ENCODE data around the gene ZNF442.
"Not testable (repeated sequence)": the region's sequence is repeated elsewhere in the genome, so short reads cannot be mapped to it uniquely, and the experiment has no call there.

Gene ZNF442

GRCh38 chr19:12330340-12330739, 35.1 kb downstream of the ZNF442 start:
- DNase-seq (ENCODE audit: low spot score) = no peak

- no peak for DNase-seq (ENCODE audit: low spot score)
Measured at GRCh38 chr19:12325690-12326089, 39.8 kb downstream of the ZNF442 start.

- no peak for DNase-seq (ENCODE audit: low spot score)
Measured at GRCh38 chr19:12318782-12319413, 46.6 kb downstream of the ZNF442 start.

GRCh38 chr19:12314553-12314952, 50.9 kb downstream of the ZNF442 start:
- DNase-seq (ENCODE audit: low spot score) = no peak

GRCh38 chr19:12308891-12309290, 56.6 kb downstream of the ZNF442 start:
- DNase-seq (ENCODE audit: low spot score) = not testable (repeated sequence)
